COR-L47 (cell line): ENCODE data around the gene ZNF318.

Experiments
- DNase-seq: peaks from one replicate; lab custom pipeline; 2025; lab: John Stamatoyannopoulos, UW

Gene ZNF318

DNA sequence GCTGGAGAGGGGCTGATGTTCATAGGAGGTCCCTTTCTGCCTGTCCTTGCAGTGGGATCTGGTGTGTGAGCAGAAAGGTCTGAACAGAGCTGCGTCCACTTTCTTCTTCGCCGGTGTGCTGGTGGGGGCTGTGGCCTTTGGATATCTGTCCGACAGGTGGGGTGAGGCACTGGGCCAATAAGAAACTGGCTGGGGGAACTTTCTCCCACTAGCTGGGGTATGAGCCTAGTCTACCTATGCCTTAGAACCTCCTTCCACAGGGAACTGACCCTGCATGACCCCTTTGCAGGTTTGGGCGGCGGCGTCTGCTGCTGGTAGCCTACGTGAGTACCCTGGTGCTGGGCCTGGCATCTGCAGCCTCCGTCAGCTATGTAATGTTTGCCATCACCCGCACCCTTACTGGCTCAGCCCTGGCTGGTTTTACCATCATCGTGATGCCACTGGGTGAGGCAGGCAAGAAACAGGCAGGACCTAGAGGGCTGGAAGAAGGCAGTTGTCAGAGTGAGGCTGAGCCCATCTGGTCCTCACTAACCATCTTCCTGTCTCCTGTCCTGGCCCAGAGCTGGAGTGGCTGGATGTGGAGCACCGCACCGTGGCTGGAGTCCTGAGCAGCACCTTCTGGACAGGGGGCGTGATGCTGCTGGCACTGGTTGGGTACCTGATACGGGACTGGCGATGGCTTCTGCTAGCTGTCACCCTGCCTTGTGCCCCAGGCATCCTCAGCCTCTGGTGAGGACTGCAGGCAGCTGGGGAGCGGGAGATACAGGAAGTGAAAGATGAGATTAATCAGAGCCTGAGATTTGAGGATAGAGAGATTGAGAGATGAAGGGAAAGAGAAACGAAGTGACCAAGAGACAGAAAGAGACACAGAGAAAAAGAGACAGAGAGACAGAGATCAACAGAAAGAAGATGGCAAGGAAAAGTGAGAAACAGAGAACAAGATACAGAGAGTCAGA, 69.8 kb downstream of the ZNF318 start:
- DNase-seq: no peak

DNA sequence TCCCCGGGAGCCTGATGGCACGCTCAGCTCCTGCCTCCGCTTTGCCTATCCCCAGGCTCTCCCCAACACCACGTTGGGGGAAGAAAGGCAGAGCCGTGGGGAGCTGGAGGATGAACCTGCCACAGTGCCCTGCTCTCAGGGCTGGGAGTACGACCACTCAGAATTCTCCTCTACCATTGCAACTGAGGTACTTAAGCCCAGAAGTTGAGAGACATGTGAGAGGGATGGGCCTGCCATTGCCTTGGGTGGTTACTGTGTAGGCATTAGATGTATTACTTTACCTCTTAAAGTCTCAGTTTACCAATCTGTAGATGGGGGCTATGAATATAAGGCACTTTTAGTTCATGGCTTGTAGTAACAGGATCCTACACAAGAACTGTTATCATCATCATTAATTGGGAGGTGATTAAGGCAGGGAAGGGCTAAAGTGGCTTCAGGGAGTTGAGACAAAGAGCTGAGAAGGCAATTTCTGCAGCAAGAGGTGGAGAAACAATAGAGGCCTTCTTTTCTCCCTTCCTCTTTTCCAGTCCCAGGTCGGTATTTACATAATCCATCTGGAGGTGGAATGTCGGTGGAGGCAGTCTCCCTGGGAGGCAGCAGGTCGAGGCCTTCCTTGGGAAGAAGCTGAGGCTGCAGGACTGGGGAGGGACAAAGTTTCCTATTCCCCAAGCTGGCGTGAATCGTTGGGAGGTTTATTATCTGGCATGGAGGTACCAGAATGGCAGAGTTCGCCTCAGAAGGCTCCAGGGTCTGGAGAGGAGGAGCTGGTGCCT, 70.7 kb downstream of the ZNF318 start:
- DNase-seq: no peak

DNA sequence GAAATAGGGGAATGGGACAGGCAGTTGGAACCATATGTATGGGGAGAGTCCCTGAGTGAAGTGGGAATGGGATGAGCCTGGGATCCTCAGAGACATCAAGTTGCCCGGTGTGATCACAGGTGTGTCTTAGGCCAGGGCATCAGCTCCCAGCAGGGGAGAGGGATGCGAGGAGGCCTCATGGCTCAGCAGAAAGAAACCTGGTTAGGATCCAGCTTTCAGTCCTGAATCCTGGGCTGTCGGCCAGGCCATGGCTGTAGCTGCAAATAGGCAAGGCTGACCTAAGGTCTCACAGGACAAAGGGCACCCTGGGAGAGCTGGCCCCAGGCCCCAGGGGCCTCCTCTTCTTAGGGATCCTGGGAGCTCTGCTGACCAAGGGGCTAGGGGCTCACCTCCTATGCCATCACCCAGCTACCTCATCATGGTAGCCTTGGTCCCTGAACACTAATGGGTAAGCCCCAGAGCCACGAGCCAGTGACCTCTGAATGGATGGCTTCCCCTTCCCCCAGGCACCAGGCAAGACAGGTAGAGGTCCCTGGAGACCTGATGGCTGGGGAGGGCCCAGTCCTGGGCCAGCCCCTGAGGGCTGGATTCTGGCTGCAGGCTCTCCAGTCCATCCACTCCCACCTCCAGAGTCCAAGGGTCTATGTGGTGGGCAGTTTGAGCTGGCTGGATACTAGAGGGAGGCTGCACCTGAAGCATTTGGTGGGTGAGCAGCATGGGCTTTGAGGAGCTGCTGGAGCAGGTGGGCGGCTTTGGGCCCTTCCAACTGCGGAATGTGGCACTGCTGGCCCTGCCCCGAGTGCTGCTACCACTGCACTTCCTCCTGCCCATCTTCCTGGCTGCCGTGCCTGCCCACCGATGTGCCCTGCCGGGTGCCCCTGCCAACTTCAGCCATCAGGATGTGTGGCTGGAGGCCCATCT, 71.5 kb downstream of the ZNF318 start, which contains the start of gene SLC22A7:
Gene SLC22A7 (plus strand): TSS at position 617 of the 921 bp plus-strand sequence. CDS start 99 bp downstream, at position 716.
- DNase-seq: no peak

DNA sequence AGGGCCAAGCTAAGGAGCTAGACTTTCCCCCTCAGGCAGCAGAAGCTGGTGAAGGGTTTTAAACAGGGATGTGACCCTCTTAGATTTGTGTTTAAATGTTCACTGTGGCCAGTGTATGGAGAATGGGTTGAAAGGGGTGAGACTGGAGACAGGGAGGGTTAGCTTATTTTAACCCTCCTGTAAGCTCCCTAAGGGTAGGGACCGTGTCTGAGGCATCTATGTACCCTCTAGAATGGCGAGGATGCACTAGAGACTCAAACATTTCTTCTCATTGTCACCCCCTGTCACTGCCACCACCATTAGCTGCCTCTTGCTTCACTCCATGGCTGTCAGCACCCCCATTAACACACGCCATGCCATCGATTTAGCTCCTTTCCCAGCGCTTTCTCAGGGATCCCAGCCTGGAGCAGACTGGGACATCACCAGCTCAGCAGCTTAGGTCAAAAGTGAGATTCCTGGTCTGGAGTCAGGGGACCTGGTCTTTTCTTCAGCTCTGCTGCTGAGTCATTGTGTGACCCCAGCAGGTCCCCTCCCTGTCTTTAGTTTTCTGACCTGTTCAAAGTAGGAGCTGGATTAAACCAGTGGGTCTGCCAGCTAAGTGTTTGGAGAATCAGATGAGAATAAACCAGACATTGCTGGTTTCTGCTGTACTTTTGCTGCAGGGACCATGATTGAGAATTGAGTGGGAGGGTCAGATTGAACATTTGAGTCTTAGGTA, 72.5 kb downstream of the ZNF318 start:
- DNase-seq: no peak

- DNase-seq: no peak
Measured at GRCh38 chr6:43295456-43295855, 74.0 kb downstream of the ZNF318 start.

DNA sequence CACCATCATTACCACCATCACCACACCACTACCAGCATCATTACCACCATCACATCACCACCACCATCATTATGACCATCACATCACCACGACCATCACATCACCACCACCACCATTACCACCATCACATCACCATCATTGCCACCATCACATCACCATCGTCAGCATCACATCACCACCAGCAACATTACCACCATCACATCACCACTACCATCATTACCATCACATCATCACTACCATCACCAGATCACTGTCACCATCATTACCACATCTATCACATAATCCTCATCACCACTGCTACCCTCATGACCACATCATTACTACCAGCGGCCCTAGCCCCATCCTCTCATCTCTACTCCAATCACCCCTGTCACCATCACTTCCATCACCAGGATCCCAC, 74.9 kb downstream of the ZNF318 start:
- no peak for DNase-seq

DNA sequence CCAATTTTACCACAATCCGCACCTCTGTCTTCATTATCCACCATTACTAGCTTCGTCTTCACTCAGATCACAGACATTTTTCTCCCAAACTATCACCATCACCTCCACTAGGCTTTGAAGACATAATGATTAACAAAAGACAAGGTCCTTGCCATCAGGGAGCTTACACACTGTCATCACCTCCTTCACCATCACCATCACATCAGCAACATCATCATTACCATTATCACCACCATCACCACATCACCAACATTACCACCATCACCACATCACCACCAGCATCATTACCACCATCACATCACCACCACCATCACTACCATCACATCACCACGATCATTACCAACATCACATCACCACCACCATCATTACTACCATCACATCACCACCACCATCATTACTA, 75.7 kb downstream of the ZNF318 start:
- no peak for DNase-seq

- no peak for DNase-seq
Measured at GRCh38 chr6:43292763-43293318, 76.6 kb downstream of the ZNF318 start.

- no peak for DNase-seq
Measured at GRCh38 chr6:43292341-43292740, 77.1 kb downstream of the ZNF318 start.

- no peak for DNase-seq
Measured at GRCh38 chr6:43291708-43292107, 77.7 kb downstream of the ZNF318 start.

DNA sequence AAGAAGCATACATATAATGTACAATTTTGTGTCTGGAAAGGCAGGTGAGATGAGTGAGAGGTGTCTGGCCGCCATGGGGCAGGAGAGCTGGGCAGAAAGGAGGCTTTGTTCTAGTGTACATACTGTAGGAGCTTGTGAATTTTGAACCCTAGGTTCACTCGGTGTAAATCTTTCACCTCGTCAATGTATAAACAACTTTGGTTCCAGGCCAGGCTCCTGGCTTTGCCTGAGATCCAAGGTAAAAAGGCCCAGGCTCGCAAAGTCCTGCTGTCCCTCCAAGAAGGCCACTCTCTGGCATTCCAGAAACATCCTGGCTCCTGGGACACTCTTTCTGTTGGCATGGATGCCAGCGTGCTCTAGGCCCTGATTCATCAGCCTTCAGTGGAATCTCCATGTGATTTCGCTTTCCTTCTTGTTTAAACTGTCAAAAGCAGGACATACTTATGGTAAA, 78.5 kb downstream of the ZNF318 start:
- no peak for DNase-seq

GRCh38 chr6:43290339-43290904, 79.0 kb downstream of the ZNF318 start:
- no peak for DNase-seq

DNA sequence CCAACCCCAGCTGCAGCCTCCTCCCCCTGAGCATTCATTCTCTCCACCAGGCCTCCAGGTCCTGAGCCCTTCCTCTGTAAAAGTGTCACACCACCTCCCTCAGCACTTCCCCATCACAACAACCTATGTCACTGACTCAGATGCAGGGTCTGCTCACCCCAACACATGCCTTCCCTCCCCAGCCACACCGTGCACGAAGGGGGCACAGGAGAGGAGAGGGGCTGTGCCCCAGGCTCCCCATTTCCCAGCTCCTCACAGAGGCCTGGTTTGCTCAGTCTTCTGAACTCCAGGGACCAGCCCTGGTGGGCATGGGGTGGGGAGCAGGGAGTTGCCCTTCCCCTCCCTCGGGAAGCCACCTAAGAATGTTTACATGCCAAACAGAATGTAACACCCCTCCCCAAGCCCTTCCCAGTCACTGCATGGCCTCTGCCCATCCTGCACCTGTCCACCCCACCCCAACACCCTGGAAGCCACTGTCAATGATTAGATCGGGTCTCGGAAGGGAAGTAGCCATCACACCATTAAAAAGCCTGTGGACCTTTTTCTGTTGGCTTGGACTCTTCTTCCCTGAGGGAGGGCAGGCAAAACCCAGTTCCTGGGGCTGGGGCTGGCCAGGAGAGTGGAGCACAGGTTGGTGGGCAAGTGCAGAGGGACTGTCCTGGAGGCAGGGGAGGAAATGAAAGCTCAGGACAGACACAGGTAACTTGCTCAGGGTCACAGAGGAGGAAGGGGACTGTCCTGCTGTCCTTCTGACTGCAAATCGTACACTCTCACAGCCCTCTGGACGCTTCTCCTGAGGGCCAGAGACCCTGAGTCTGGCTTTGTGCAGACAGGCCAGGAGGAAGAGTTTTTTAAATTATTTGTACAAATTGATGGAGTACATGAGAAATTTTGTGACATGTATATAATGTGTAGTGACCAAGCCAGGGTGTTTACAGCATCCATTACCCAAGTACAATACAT, 81.4 kb downstream of the ZNF318 start:
- DNase-seq: no peak

GRCh38 chr6:43286980-43287716, 82.3 kb downstream of the ZNF318 start:
- no peak for DNase-seq

DNA sequence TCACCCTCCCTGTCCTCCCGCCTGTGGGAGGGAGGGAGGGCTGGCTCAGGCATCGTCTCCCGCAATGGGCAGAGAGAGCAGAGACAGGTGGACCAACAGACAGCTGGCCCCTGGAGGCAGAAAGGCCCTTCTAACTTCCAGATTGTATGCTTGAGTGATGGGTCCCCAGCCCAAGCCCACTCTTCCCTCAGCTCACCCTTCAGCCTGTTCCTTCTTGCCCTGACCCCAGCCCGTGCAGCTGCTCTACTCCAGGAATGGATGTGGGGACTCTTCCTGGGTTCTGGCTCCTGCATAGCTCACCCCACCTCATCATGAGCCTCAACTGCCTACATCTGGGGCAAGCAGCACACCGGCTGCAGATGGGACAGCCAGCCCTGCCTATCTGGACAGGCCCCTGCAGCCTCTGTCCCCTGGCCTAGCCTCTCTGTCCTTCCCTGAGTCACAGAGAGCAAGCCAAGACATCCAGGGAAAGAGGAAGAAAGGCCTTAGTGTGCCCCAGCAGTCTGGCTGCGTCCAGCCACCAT, 82.9 kb downstream of the ZNF318 start:
- no peak for DNase-seq
